ENCODE data around the gene JAK3.

Gene JAK3

DNA sequence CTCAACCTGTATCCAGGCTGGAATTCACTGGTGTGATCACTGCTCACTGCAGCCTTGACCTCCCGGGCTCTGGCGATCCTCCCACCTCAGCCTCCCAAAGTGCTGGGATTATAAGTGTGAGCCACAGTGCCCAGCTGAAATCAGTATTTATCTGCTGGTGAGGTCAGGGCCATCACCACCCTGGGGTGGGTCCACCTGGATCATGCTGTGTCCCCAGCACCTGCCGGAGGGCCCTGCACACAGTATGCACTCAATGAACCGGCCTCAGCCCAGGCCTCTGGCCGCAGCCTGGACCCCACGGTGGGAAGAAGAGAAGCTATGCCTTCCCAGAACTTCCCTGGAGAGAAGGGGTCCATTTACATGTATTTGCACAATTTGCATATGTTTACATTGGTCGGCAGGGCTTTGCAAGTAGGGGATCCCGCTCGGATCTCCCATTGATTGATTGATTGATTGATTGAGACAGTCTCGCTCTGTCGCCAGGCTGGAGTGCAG lies 21.4 kb upstream of the JAK3 start:
- TF ChIP-seq, protein P1, sequence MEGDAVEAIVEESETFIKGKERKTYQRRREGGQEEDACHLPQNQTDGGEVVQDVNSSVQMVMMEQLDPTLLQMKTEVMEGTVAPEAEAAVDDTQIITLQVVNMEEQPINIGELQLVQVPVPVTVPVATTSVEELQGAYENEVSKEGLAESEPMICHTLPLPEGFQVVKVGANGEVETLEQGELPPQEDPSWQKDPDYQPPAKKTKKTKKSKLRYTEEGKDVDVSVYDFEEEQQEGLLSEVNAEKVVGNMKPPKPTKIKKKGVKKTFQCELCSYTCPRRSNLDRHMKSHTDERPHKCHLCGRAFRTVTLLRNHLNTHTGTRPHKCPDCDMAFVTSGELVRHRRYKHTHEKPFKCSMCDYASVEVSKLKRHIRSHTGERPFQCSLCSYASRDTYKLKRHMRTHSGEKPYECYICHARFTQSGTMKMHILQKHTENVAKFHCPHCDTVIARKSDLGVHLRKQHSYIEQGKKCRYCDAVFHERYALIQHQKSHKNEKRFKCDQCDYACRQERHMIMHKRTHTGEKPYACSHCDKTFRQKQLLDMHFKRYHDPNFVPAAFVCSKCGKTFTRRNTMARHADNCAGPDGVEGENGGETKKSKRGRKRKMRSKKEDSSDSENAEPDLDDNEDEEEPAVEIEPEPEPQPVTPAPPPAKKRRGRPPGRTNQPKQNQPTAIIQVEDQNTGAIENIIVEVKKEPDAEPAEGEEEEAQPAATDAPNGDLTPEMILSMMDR (IDR thresholded peaks at IDR 0.05) = no peak

DNA sequence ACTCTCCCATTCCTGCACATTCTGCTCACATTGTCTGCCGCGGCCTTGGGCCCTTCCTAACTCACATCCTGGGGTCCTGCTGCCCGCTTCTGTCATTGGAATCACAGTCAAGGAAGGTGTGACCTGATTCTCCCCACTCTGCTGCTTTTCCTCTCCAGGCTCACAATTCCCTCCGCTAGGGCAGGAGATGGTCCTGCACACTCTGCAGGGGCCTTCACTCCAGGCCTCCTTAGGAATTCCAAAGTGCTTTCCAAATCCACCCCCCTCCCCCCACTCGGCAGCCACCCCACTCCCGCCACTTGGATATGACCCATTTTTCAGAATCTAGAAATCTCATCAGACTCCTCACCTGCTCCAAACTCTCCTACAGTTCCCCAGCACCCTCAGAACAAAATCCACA lies 20.9 kb upstream of the JAK3 start:
- TF ChIP-seq, protein P1 (IDR thresholded peaks at IDR 0.05) = no peak

DNA sequence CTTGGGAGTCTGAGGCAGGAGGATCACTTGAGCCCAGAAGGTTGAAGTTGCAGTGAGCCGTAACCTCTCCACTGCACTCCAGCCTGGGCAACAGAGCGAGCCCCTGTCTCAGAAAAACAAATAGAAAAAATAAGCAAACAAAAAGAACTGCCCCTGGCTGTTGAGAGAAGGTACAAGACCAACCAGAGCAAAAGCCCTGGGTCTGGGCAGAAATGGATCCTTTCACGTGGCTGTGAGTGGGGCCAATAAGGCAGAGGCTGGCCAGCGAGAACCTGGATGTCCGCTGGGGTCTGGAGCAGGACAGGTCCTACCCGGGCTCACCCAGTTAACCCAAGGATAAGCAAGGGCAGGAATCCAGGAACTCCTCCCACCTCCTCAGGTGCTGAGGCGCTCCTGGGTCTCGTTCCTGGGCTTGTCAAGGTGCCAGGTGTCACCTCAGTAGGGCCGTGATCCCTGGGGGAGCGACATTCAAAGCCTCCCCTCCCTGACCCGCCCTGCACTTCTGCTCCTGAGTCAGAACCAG lies 19.2 kb upstream of the JAK3 start:
- TF ChIP-seq, protein P1 (IDR thresholded peaks at IDR 0.05) = no peak

DNA sequence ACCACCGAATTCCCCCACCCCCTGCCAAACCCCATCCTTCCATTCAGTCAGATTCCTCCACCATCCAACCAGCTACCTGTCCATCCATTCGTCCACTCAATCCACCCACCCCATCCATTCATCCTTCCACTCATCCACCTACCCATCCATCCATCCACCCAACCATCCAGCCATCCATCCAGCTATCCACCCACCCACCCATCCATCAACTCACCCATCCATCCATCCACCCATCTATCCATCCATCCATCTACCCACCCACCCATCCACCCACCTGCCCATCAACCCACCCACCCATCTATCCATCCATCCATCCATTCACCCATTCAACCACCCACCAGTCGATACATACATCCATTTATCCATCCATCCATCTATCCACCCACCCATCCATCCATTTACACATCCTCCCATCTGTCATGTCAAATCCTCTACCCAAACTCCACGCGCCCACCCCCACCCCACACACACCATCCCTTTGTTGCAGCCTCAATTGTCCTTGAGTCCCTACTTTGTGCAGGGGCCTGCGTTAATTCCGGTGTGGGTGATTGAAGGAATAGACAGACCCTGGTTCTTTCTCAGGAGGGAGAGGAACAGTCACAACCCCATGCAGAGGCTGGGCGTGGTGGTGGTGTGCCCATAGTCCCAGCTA lies 18.7 kb upstream of the JAK3 start:
- TF ChIP-seq, protein P1 (IDR thresholded peaks at IDR 0.05) = no peak

DNA sequence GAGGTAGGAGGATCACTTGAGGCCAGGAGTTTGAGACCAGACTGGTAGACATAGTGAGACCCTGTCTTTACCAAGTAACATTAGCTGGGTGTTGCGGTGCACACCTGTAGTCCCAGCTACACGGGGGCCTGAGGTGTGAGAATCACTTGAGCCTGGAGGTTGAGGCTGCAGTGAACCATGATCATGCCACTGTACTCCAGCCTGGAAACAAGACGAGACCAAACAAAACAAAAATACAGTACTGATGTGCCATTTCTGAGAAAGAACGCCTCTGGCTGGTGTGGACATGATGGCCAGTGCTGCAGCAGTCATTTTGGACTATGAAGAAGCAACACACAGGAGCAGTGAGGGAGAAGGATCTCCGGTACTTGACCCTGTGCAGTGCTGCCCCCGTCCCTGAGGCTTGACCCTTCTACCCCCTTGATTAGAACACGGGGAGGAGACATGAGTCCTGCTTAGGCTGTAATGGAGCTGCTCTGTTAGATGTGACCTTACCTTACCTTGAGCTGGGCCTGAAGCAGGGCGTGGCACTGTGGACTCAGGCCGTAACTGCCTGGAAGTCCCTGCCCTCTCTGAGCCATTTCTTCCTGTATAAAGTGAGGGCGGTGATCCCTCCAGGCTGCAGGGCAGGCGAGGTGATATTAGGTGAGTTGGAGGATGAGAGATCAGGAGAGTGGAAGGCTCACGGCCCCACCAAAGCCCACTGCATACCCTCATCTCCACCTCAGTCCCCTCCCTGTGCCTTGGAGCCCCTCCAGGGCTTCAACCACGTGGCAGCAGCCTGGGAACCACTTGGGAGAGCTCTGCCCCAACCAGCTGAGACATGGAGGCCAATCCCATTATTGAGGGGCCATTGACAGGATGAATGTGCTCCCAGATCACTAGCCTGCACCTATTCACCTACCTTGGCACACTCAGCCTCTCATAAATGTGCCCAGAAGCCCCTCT lies 17.9 kb upstream of the JAK3 start:
- TF ChIP-seq, protein P1 (IDR thresholded peaks at IDR 0.05) = no peak

- TF ChIP-seq, protein P1 (IDR thresholded peaks at IDR 0.05) = no peak
Observed at GRCh38 chr19:17863520-17864182, 15.9 kb upstream of the JAK3 start.

Measured in LNCAP (cell line).